ENCODE measurements around the gene RPL7L1.

GRCh38 chr6:42938428-42938796 lies 59.0 kb downstream of the RPL7L1 start:
- TF ChIP-seq REST (IDR thresholded peaks at IDR 0.05; ENCODE audit: insufficient read depth in 1 of 2, low read depth in 2 of 2, low read length in 2 of 2) (no peak), SIN3A (IDR thresholded peaks at IDR 0.05; ENCODE audit: borderline replicate concordance, insufficient read depth, low read length) (no peak)

All from PFSK-1 (cell line).